Bronchial epithelial cell (primary cell): ENCODE measurements around the gene ADAMTS17. TPM values are rescaled to one million over a fixed set of nuclear protein-coding genes. Genes with fewer than 3 reads are reported as not detected.
A peak's percentile ranks its signal among the peaks of the same experiment; 100 is the strongest.

Experiments
- DNase-seq: peaks from one replicate; pipeline ENCODE4 v3.0.0-alpha.2; 2010; ENCODE audit warnings: low read depth
- FAIRE-seq: peaks from 2 replicates; lab custom pipeline; 2011; peaks lifted over from hg19 to GRCh38; lab: Jason Lieb, UNC
- H3K27me3 ChIP-seq: 2 replicates; pipeline ENCODE4 v1.5.1; 2011; ENCODE audit warnings: low read length; ENCODE audit not compliant: control insufficient read depth, insufficient read depth
- H3K36me3 ChIP-seq: 2 replicates; pipeline ENCODE4 v1.5.1; 2011; ENCODE audit warnings: low read length; ENCODE audit not compliant: control insufficient read depth, insufficient read depth
- H3K4me3 ChIP-seq: 2 replicates; pipeline ENCODE4 v1.5.1; 2011; ENCODE audit warnings: mild to moderate bottlenecking, low read depth, low read length, control low read depth
- total RNA-seq: library from RNA; depleted of rRNA; stranded (reverse); fragments of >200 nt; gene quantifications from 2 replicates; pipeline ENCODE4 v1.2.1, GENCODE V29; 2014
- TF ChIP-seq, protein P1 (sequence below): IDR thresholded peaks from 2 replicates; pipeline ENCODE4 v1.5.1; 2011; ENCODE audit warnings: mild to moderate bottlenecking, moderate library complexity, low read length, control low read depth, inconsistent platforms; ENCODE audit not compliant: insufficient read depth, severe bottlenecking

Gene ADAMTS17
- total RNA-seq, 1 donor from 2014 or later: 1.1 TPM

DNA sequence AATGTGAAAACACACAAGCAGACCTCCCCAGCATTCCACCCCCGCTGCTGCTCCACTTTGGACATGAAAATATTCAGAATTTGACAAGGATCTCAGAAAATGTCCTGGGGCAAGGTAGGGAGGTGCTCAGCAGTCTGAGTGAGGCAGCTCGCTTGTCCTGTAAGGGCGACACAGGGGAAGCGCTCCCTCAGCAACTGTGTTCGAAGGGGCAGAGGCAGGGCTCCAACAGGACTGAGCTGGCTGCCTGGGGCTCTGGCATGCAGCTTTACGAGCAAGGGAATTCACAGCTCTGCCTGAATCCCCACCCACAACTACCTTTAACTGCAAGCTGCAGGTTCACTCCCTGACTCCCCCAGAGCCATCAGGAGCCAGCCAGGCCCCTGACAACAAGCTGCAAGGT, 321.6 kb downstream of the ADAMTS17 start:
- TF ChIP-seq, protein P1, sequence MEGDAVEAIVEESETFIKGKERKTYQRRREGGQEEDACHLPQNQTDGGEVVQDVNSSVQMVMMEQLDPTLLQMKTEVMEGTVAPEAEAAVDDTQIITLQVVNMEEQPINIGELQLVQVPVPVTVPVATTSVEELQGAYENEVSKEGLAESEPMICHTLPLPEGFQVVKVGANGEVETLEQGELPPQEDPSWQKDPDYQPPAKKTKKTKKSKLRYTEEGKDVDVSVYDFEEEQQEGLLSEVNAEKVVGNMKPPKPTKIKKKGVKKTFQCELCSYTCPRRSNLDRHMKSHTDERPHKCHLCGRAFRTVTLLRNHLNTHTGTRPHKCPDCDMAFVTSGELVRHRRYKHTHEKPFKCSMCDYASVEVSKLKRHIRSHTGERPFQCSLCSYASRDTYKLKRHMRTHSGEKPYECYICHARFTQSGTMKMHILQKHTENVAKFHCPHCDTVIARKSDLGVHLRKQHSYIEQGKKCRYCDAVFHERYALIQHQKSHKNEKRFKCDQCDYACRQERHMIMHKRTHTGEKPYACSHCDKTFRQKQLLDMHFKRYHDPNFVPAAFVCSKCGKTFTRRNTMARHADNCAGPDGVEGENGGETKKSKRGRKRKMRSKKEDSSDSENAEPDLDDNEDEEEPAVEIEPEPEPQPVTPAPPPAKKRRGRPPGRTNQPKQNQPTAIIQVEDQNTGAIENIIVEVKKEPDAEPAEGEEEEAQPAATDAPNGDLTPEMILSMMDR: no peak
- DNase-seq (no peak), FAIRE-seq (no peak)

DNA sequence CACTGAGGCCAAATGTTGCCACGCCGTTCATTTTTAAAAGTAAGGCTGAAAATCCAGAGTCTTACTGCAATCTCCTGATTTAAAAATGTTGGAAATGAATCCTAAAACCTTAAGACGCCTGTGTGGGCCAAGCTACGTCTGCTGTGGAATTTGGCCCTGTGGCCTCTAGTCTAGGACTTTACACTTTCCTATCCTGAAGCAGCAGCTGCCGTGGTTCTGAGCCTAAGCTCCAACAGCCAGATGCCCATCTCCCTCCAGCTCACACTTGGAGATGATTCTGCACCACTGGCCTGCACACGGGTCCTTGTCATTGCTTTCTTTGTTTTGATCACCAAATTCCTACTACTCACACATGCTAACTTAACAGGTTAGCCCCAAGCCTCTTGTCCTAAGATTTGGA, 322.2 kb downstream of the ADAMTS17 start:
- FAIRE-seq: no peak
- TF ChIP-seq, protein P1: no peak

More for the DNA sequence above, 321.6 kb downstream of the ADAMTS17 start:
- Histone ChIP-seq H3K36me3 (no peaks in the 10 kb centered on the region), H3K4me3 (no peak overlapping the region), H3K27me3 (peaks cover 2% of the 10 kb centered on the region)

DNA sequence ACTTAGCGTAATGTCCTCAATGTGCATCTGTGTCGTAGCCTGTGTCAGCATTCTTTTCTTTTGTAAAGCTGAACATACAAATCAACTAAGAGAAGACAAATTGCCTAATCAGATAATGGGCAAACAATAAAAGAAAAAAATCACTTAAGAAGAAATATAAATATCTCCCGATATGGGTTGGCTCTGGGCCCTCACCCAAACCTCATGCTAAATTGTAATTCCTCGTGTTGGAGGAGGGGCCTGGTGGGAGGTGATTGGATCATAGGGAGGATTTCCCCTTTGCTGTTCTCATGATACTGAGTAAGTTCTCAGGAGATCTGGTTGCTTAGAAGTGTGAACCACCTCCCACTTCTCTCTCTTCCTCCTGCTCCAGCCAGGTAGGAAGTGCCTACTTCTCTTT, 323.6 kb downstream of the ADAMTS17 start:
- FAIRE-seq: no peak
- Histone ChIP-seq H3K27me3 (peaks cover 2% of the 10 kb centered on the region), H3K36me3 (no peaks in the 10 kb centered on the region), H3K4me3 (no peak overlapping the region)
- DNase-seq: peak; percentile 3
- TF ChIP-seq, protein P1: no peak

More for the DNA sequence above, 322.2 kb downstream of the ADAMTS17 start:
- DNase-seq: no peak
- Histone ChIP-seq H3K4me3 (no peak overlapping the region), H3K27me3 (peaks cover 2% of the 10 kb centered on the region), H3K36me3 (no peaks in the 10 kb centered on the region)

DNA sequence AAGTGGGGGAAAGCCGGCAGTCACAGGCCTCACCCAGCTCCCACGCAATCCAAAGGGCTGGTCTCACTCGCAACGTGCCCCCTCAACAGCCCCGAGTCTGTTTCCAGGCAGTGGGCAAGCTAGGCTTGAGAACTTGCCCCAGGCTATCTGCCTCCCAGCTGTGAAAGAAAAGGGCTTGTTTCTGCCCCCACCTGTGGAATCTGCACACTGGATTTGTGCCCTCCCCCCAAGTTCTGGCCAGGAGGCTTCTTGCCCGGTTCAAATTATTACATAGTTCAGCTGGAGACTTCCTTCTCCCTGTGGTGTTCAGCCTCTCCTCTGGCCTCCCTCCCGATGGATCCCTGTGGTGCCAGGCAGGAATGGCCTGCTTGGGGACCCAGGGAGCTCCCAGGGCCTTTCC, 324.6 kb downstream of the ADAMTS17 start:
- H3K36me3 ChIP-seq: no peaks in the 10 kb centered on the region
- H3K4me3 ChIP-seq: no peak overlapping the region
- FAIRE-seq (no peak), DNase-seq (no peak)
- TF ChIP-seq, protein P1: no peak
- H3K27me3 ChIP-seq: peaks cover 2% of the 10 kb centered on the region

DNA sequence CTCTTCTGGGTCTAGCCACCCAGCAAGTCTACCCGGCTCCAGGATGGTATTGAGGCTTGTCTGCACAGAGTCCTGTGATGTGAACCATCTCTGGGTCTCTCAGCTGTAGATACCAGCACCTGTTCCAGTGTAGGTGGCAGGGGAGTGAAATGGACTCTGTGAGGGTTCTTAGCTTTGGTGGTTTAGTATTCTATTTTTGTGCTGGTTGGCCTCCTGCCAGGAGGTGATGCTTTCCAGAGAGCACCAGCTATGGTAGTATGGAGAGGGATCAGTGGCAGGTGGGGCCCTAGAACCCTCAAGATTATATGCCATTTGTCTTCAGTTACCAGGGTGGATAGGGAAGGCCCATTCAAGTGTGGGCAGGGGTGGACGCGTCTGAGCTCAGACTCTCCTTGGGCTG, 325.1 kb downstream of the ADAMTS17 start:
- DNase-seq (no peak), FAIRE-seq (no peak)

DNA sequence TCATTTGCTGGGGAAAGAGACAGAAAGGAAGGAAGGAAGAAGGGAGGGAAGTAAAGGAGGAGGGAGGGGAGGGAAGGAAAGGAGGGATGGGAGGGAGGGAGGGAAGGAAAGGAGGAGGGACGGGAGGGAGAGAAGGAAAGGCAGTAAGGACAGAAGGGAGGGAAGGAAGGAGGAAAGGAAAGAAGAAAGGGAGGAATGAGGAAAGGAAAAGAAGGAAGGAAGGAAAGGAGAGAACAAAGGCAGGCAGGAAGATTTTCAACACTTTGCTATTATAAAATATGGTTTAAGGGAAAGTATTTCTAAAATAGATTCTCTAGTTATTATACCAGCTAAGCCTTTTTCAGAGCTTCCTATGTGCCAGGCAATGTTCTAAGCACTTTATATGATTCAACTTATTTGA, 330.5 kb downstream of the ADAMTS17 start:
- no peaks in the 10 kb centered on the region for H3K27me3 ChIP-seq

More for the DNA sequence above, 325.1 kb downstream of the ADAMTS17 start:
- TF ChIP-seq, protein P1: no peak
- no peaks in the 10 kb centered on the region for H3K36me3 ChIP-seq
- no peak overlapping the region for H3K4me3 ChIP-seq
- peaks cover 2% of the 10 kb centered on the region for H3K27me3 ChIP-seq

More for the DNA sequence above, 330.5 kb downstream of the ADAMTS17 start:
- no peak for FAIRE-seq
- TF ChIP-seq, protein P1: no peak
- H3K36me3 ChIP-seq: no peaks in the 10 kb centered on the region
- DNase-seq: no peak
- H3K4me3 ChIP-seq: no peak overlapping the region
